HepG2 (cell line): ENCODE results near the gene ENO2. TPM values are rescaled to one million over a fixed set of nuclear protein-coding genes. Genes with fewer than 3 reads are reported as not detected.

Source experiments
- CAMTA2 ChIP-seq: sonication (generic); formaldehyde crosslinking; IDR thresholded peaks from 2 replicates; pipeline ENCODE4 v1.4.0; 2020; ENCODE audit warnings: mild to moderate bottlenecking, missing genetic modification reagents, borderline replicate concordance
- EED ChIP-seq: sonication (generic); formaldehyde crosslinking; IDR thresholded peaks from 2 replicates; pipeline ENCODE4 v1.5.0; 2020; ENCODE audit warnings: mild to moderate bottlenecking, missing genetic modification reagents
- ELF3 ChIP-seq: IDR thresholded peaks from 2 replicates; pipeline ENCODE4 v1.6.1; 2016; ENCODE audit warnings: missing genetic modification reagents, missing compliant biosample characterization
- FOXC1 ChIP-seq: sonication (generic); formaldehyde crosslinking; IDR thresholded peaks from 2 replicates; pipeline ENCODE4 v1.8.0; 2022; ENCODE audit warnings: mild to moderate bottlenecking, missing genetic modification reagents, borderline replicate concordance
- GABPB1 ChIP-seq: IDR thresholded peaks from 2 replicates; pipeline ENCODE4 v1.6.1; 2016; ENCODE audit warnings: mild to moderate bottlenecking, missing genetic modification reagents, moderate library complexity, missing compliant biosample characterization
- KLF16 ChIP-seq, 2 experiments: sonication (generic) in 1 of 2; formaldehyde crosslinking in 1 of 2; IDR thresholded peaks; 2 replicates each; pipeline versions ENCODE4 v1.6.1 to v1.8.0; 2016 to 2023; ENCODE audit warnings: missing genetic modification reagents in 2 of 2, missing compliant biosample characterization in 1 of 2
- KMT2A ChIP-seq: sonication (generic); formaldehyde crosslinking; IDR thresholded peaks from 2 replicates; pipeline ENCODE4 v1.4.0; 2020; ENCODE audit warnings: missing genetic modification reagents
- MED8 ChIP-seq: sonication (generic); formaldehyde crosslinking; IDR thresholded peaks from 2 replicates; pipeline ENCODE4 v1.8.1; 2023; ENCODE audit warnings: mild to moderate bottlenecking, missing genetic modification reagents; ENCODE audit not compliant: insufficient replicate concordance
- MTF1 ChIP-seq: sonication (generic); formaldehyde crosslinking; IDR thresholded peaks from 2 replicates; pipeline ENCODE4 v1.5.0; 2020; ENCODE audit warnings: missing genetic modification reagents
- NFE2L1 ChIP-seq: sonication (generic); formaldehyde crosslinking; IDR thresholded peaks from 2 replicates; pipeline ENCODE4 v1.4.0; 2020; ENCODE audit warnings: missing genetic modification reagents, mild to moderate bottlenecking, borderline replicate concordance
- NR3C1 ChIP-seq: sonication (generic); formaldehyde crosslinking; IDR thresholded peaks from 2 replicates; pipeline ENCODE4 v1.4.0; 2020; ENCODE audit warnings: missing genetic modification reagents
- POLR2A ChIP-seq, 2 experiments: IDR thresholded peaks; 2 replicates each; pipeline ENCODE4 v1.6.1; 2011; ENCODE audit warnings: low read depth in 2 of 2, low read length in 2 of 2, mild to moderate bottlenecking in 1 of 2, moderate library complexity in 1 of 2; ENCODE audit not compliant: insufficient read depth in 1 of 2
- RXRA ChIP-seq: sonication (generic); formaldehyde crosslinking; IDR thresholded peaks from 2 replicates; pipeline ENCODE4 v1.5.1; 2020; ENCODE audit warnings: missing genetic modification reagents
- SRSF1 ChIP-seq: fragments of 200-400 bp; formaldehyde crosslinking; optimal IDR thresholded peaks from 2 replicates; pipeline ENCODE3; 2017; ENCODE audit warnings: mild to moderate bottlenecking, low read depth, low read length, moderate library complexity
- ZMYM3 ChIP-seq: sonication (generic); formaldehyde crosslinking; IDR thresholded peaks from 2 replicates; pipeline ENCODE4 v1.5.1; 2020; ENCODE audit warnings: mild to moderate bottlenecking, missing genetic modification reagents
- ZNF101 ChIP-seq: sonication (generic); formaldehyde crosslinking; IDR thresholded peaks from 2 replicates; pipeline ENCODE4 v1.4.0; 2020; ENCODE audit warnings: mild to moderate bottlenecking, low read depth, missing genetic modification reagents, borderline replicate concordance
- ZNF17 ChIP-seq: sonication (generic); formaldehyde crosslinking; IDR thresholded peaks from 2 replicates; pipeline ENCODE4 v1.5.0; 2020; ENCODE audit warnings: mild to moderate bottlenecking, missing genetic modification reagents
- ZNF619 ChIP-seq: sonication (generic); formaldehyde crosslinking; IDR thresholded peaks from 2 replicates; pipeline ENCODE4 v1.4.0; 2020; ENCODE audit warnings: mild to moderate bottlenecking, missing genetic modification reagents
- ZNF660 ChIP-seq: sonication (generic); formaldehyde crosslinking; IDR thresholded peaks from 2 replicates; pipeline ENCODE4 v1.5.1; 2020; ENCODE audit warnings: mild to moderate bottlenecking, low read depth, missing genetic modification reagents, borderline replicate concordance
- ZNF713 ChIP-seq: sonication (generic); formaldehyde crosslinking; IDR thresholded peaks from 2 replicates; pipeline ENCODE4 v1.4.0; 2020; ENCODE audit warnings: mild to moderate bottlenecking, missing genetic modification reagents
- ZNF766 ChIP-seq: sonication (generic); formaldehyde crosslinking; IDR thresholded peaks from 2 replicates; pipeline ENCODE4 v1.5.0; 2020; ENCODE audit warnings: missing genetic modification reagents, borderline replicate concordance
- ZNF841 ChIP-seq: sonication (generic); formaldehyde crosslinking; IDR thresholded peaks from 2 replicates; pipeline ENCODE4 v1.8.1; 2023; ENCODE audit warnings: missing genetic modification reagents, borderline replicate concordance
- ZNF879 ChIP-seq: sonication (generic); formaldehyde crosslinking; IDR thresholded peaks from 2 replicates; pipeline ENCODE4 v1.8.1; 2023; ENCODE audit warnings: missing genetic modification reagents
- polyA plus RNA-seq, 8 experiments: library from polyadenylated mRNA; depleted of rRNA in 3 of 8; stranded (reverse) in 7 of 8; unstranded in 1 of 8; fragments of >200 nt; fragmentation: Illumina TruSeq in 4 of 8; extraction: Trizol in 4 of 8; gene quantifications; 2 replicates each; pipeline versions ENCODE4 v1.2.1 to v1.2.3, GENCODE V29; 2011 to 2016; ENCODE audit warnings: low read depth in 4 of 8, missing spikeins in 1 of 8, mixed read lengths in 1 of 8; ENCODE audit not compliant: insufficient read depth in 1 of 8
- total RNA-seq, 5 experiments: library from RNA; depleted of rRNA; stranded (reverse); fragments of >200 nt; fragmentation: Illumina TruSeq; extraction: Trizol; gene quantifications; 2 replicates each; pipeline ENCODE4 v1.2.3, GENCODE V29; 2016; ENCODE audit warnings: low read depth in 1 of 5
- TF ChIP-seq, protein P1 (sequence below): sonication (generic); formaldehyde crosslinking; IDR thresholded peaks from 2 replicates; pipeline ENCODE4 v1.5.1; 2020; ENCODE audit warnings: missing genetic modification reagents, mild to moderate bottlenecking, borderline replicate concordance
- TF ChIP-seq, protein P2 (sequence below): sonication (generic); formaldehyde crosslinking; IDR thresholded peaks from 2 replicates; pipeline ENCODE4 v1.9.0; 2022; ENCODE audit warnings: low read depth, missing genetic modification reagents
- TF ChIP-seq, protein P3 (sequence below): sonication (generic); formaldehyde crosslinking; IDR thresholded peaks from 2 replicates; pipeline ENCODE4 v1.4.0; 2020; ENCODE audit warnings: missing genetic modification reagents

ENO2 gene
- total and polyA plus RNA-seq, 2 of the 13 experiments (the other 11 are each of a cell fraction or from before 2014, with no cell fraction given) = 19.3 to 136 TPM

DNA sequence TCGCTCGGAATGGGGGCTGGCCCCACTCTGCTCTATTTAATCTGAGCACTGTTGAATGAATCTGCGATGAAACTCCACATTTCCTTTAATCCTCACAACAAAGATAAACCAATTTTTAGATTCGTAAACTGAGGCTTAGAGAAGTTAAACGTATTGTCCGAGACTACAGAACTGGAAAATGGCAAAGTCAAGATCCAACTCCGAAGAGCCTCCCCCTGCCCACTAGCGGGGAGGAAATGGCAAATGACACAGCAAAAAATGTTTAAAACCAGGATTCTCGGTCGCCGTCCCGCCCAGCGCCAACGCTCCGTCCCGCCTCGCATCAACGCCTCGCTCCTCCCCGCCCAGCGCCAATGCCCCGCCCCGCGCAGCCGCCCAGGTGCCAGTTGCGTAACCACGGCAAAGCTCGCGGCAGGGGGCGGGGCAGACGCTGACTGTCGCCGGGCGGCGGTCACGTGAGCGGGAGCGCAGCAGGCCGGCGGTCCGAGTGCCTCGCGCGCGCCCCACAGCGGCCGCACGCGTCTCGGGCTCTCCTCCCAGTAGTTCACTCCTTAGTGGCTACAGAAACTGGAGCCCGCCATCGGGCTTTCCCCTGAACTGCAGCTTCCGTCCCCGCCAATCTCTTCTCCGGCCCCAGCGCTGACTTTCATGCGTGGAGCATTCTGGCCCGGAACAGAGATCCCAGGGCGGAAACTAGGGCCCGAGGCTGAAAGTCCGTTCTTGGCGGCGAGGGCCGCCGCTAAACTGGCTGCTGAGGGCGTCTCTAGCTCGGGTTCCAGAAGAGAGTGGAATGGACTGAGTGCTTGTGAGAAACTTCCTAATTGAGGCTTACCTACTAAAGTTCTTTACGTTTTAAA lies 23.4 kb upstream of the ENO2 start (continued):
- TF ChIP-seq, protein P1, sequence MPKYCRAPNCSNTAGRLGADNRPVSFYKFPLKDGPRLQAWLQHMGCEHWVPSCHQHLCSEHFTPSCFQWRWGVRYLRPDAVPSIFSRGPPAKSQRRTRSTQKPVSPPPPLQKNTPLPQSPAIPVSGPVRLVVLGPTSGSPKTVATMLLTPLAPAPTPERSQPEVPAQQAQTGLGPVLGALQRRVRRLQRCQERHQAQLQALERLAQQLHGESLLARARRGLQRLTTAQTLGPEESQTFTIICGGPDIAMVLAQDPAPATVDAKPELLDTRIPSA (CRISPR knock-in tag) = no peak
- TF ChIP-seq ELF3 (CRISPR knock-in tag) (peak; percentile 89), ZNF879 (CRISPR knock-in tag) (no peak), MED8 (CRISPR knock-in tag) (peak; percentile 74), NR3C1 (CRISPR knock-in tag) (no peak), ZNF841 (CRISPR knock-in tag) (peak; percentile 80; the same call in 1 of the 2 replicates), ZNF660 (CRISPR knock-in tag) (no peak), KMT2A (CRISPR knock-in tag) (no peak), KLF16 (CRISPR knock-in tag; IDR thresholded peaks at IDR 0.05) (peak in 1 of 2 experiments; percentile 86; a peak in 1 of 4 replicates), RXRA (peak; percentile 73), NFE2L1 (CRISPR knock-in tag) (peak; percentile 99), ZNF713 (CRISPR knock-in tag) (peak; percentile 59; the same call in 1 of the 2 replicates), MTF1 (CRISPR knock-in tag) (no peak), ZNF101 (CRISPR knock-in tag) (no peak), CAMTA2 (CRISPR knock-in tag) (no peak), FOXC1 (CRISPR knock-in tag) (peak; percentile 67; the same call in 1 of the 2 replicates), POLR2A (IDR thresholded peaks at IDR 0.05; ENCODE audit: insufficient read depth in 1 of 2, low read depth in 2 of 2, low read length in 2 of 2) (peak; percentile 73 to 78), ZNF766 (peak; percentile 68), ZNF619 (peak; percentile 93; the same call in 1 of the 2 replicates), EED (CRISPR knock-in tag) (no peak), ZMYM3 (no peak), ZNF17 (CRISPR knock-in tag) (no peak), GABPB1 (CRISPR knock-in tag) (peak; percentile 85), SRSF1 (peak; percentile 43)
- TF ChIP-seq, protein P2, sequence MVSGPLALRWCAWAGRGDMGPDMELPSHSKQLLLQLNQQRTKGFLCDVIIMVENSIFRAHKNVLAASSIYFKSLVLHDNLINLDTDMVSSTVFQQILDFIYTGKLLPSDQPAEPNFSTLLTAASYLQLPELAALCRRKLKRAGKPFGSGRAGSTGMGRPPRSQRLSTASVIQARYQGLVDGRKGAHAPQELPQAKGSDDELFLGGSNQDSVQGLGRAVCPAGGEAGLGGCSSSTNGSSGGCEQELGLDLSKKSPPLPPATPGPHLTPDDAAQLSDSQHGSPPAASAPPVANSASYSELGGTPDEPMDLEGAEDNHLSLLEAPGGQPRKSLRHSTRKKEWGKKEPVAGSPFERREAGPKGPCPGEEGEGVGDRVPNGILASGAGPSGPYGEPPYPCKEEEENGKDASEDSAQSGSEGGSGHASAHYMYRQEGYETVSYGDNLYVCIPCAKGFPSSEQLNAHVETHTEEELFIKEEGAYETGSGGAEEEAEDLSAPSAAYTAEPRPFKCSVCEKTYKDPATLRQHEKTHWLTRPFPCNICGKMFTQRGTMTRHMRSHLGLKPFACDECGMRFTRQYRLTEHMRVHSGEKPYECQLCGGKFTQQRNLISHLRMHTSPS (CRISPR knock-in tag) = peak; percentile 63; the same call in 1 of the 2 replicates
- TF ChIP-seq, protein P3, sequence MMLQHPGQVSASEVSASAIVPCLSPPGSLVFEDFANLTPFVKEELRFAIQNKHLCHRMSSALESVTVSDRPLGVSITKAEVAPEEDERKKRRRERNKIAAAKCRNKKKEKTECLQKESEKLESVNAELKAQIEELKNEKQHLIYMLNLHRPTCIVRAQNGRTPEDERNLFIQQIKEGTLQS (CRISPR knock-in tag) = peak; percentile 46; the same call in 1 of the 2 replicates
